ENCODE results near the gene STAT5A. TPM values are rescaled to one million over a fixed set of nuclear protein-coding genes. Genes with fewer than 3 reads are reported as not detected.

STAT5A gene
- total and polyA plus RNA-seq, 9 of the 15 experiments (the other 6 are each of a cell fraction or from before 2014, with no cell fraction given) = 79.9 to 415 (median 196) TPM

DNA sequence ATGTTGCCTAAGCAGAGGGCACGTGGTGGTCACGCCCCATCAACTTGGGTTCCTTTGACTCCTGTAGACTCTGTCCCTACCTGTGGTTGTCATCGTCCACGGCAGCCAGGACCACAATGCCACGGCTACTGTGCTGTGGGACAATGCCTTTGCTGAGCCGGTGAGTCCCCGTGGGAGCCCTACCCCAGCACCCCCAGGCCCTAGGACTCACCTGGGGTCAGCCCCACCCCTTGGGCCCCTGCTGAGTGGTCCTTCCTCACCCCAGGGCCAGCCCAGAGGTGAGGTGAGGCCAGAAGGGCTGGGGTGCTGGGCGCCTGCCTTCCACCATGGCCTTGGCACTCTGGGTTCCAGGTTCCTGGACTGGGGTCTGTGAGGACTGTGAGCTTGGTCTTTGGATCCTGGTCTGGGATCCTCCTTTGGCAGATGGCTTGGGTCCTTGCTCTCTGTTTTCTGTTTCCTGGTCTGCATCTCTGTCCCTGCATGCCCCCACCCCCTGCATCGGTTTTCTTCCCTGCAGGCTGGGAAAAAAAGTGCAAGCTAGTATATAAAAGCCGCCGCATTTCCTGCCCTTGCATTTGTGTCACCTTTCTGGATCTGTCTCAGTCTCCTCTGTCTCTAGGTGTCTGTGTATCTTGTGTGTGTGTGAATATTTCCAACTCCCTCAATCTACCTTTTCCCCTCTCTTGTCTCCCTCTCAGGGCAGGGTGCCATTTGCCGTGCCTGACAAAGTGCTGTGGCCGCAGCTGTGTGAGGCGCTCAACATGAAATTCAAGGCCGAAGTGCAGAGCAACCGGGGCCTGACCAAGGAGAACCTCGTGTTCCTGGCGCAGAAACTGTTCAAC lies 17.5 kb downstream of the STAT5A start (continued):
- TF ChIP-seq E4F1 (CRISPR knock-in tag; IDR thresholded peaks at IDR 0.05; ENCODE audit: borderline replicate concordance) (no peak), U2AF2 (optimal IDR thresholded peaks at IDR 0.05; ENCODE audit: low read depth, low read length) (no peak), ZNF197 (CRISPR knock-in tag; IDR thresholded peaks at IDR 0.05; ENCODE audit: low read depth) (no peak), RBM14 (IDR thresholded peaks at IDR 0.05; ENCODE audit: borderline replicate concordance, insufficient read depth, low read depth, low read length) (no peak), ELF1 (tag; IDR thresholded peaks at IDR 0.05) (no peak), ZNF316 (IDR thresholded peaks at IDR 0.05) (0 out of 2 replicates have a peak, but pooled peaks have one; percentile 7), RBM22 (IDR thresholded peaks at IDR 0.05; ENCODE audit: low read depth, low read length, poor library complexity, severe bottlenecking) (peak; percentile 77), SUPT5H (IDR thresholded peaks at IDR 0.05) (0 out of 2 replicates have a peak, but pooled peaks have one; percentile 46), HMBOX1 (IDR thresholded peaks at IDR 0.05) (no peak)
- TF ChIP-seq, protein P1, sequence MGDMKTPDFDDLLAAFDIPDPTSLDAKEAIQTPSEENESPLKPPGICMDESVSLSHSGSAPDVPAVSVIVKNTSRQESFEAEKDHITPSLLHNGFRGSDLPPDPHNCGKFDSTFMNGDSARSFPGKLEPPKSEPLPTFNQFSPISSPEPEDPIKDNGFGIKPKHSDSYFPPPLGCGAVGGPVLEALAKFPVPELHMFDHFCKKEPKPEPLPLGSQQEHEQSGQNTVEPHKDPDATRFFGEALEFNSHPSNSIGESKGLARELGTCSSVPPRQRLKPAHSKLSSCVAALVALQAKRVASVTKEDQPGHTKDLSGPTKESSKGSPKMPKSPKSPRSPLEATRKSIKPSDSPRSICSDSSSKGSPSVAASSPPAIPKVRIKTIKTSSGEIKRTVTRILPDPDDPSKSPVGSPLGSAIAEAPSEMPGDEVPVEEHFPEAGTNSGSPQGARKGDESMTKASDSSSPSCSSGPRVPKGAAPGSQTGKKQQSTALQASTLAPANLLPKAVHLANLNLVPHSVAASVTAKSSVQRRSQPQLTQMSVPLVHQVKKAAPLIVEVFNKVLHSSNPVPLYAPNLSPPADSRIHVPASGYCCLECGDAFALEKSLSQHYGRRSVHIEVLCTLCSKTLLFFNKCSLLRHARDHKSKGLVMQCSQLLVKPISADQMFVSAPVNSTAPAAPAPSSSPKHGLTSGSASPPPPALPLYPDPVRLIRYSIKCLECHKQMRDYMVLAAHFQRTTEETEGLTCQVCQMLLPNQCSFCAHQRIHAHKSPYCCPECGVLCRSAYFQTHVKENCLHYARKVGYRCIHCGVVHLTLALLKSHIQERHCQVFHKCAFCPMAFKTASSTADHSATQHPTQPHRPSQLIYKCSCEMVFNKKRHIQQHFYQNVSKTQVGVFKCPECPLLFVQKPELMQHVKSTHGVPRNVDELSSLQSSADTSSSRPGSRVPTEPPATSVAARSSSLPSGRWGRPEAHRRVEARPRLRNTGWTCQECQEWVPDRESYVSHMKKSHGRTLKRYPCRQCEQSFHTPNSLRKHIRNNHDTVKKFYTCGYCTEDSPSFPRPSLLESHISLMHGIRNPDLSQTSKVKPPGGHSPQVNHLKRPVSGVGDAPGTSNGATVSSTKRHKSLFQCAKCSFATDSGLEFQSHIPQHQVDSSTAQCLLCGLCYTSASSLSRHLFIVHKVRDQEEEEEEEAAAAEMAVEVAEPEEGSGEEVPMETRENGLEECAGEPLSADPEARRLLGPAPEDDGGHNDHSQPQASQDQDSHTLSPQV (IDR thresholded peaks at IDR 0.05) = 0 out of 2 replicates have a peak, but pooled peaks have one; percentile 11

Data from K562 (cell line).